ENCODE results near the gene MARCHF2. TPM values are rescaled to one million over a fixed set of nuclear protein-coding genes. Genes with fewer than 3 reads are reported as not detected.
A peak's percentile ranks its signal among the peaks of the same experiment; 100 is the strongest.

Gene MARCHF2
- total RNA-seq, 3 donors from 2014 or later (not counting 1 experiment from before 2014, with no cell fraction given), result 32.4 to 42.3 (median 37.2) TPM

DNA sequence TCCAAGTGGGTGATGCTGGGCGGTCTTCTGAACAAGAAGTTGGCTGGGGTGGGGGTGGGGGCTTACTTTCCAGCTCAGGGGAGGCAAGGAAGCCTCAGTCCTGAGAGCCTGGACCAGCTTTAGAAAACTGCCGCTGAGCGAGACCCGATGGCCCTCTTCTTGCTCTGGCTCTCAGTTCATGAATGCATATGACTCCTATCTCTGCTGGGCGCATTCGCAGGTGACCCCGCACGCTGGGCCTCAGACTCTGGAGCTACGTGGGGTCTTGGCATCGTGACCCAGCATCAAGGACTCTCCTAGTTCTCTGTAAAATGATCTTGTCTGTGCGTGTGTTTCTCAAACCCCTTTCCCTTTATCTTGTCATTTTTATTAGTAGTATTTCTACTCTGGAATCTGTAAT lies 69.6 kb downstream of the MARCHF2 start:
- Histone ChIP-seq H3K27me3 (ENCODE audit: control insufficient read depth, insufficient read depth, low read length) (no peaks in the 10 kb centered on the region), H3K4me1 (ENCODE audit: control insufficient read depth, insufficient read depth, low read length) (peaks cover 53% of the 10 kb centered on the region), H3K27ac (ENCODE audit: low read length) (no peak overlapping the region), H3K36me3 (ENCODE audit: control insufficient read depth, insufficient read depth, low read length) (peaks cover 43% of the 10 kb centered on the region), H3K9me3 (ENCODE audit: control insufficient read depth, insufficient read depth, low read length) (no peaks in the 10 kb centered on the region), H3K4me3 (ENCODE audit: low read length) (no peak overlapping the region)
- no peak for ATAC-seq
- TF ChIP-seq, protein P1, sequence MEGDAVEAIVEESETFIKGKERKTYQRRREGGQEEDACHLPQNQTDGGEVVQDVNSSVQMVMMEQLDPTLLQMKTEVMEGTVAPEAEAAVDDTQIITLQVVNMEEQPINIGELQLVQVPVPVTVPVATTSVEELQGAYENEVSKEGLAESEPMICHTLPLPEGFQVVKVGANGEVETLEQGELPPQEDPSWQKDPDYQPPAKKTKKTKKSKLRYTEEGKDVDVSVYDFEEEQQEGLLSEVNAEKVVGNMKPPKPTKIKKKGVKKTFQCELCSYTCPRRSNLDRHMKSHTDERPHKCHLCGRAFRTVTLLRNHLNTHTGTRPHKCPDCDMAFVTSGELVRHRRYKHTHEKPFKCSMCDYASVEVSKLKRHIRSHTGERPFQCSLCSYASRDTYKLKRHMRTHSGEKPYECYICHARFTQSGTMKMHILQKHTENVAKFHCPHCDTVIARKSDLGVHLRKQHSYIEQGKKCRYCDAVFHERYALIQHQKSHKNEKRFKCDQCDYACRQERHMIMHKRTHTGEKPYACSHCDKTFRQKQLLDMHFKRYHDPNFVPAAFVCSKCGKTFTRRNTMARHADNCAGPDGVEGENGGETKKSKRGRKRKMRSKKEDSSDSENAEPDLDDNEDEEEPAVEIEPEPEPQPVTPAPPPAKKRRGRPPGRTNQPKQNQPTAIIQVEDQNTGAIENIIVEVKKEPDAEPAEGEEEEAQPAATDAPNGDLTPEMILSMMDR (IDR thresholded peaks at IDR 0.05), result no peak
- Mint-ChIP-seq H3K4me1 (peaks cover 39 to 56% of the 10 kb centered on the region in 2 donors), H3K36me3 (no peaks in the 10 kb centered on the region), H3K27me3 (ENCODE audit: low read depth in 2 of 2) (no peaks in the 10 kb centered on the region), H3K9me3 (no peaks in the 10 kb centered on the region), H3K4me3 (no peak overlapping the region), H3K27ac (peak overlapping the region in 1 of 2 donors; percentile 21)
- WGBS (ENCODE audit: insufficient coverage), result over 99% methylated on average over 10 of the region's 11 CpGs
- intact Hi-C loops (cut with micrococcal nuclease), result no loop called here
- DNase-seq, result no peak

DNA sequence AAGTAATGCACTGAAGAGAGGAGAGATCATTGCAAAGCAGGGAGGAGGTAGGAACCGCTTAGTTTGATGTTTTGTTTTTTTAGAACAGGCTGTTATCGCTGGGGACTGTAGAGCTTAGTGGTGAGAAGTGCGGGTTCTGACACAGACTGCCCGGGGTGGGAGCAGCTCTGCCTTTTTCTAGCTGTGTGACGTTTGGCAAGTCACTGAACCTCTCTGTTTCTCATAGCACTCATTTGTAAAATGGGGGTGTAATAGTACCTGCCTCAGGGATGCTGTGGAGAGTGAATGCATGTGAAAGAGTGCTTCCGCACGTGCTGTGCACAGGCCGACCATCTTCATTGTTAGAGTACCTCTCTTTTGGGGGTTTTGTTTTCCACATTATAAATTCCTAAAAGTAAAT lies 70.1 kb downstream of the MARCHF2 start:
- Histone ChIP-seq H3K4me3 (ENCODE audit: low read length) (no peak overlapping the region), H3K27ac (ENCODE audit: low read length) (no peak overlapping the region), H3K36me3 (ENCODE audit: control insufficient read depth, insufficient read depth, low read length) (peaks cover 44% of the 10 kb centered on the region), H3K27me3 (ENCODE audit: control insufficient read depth, insufficient read depth, low read length) (no peaks in the 10 kb centered on the region), H3K4me1 (ENCODE audit: control insufficient read depth, insufficient read depth, low read length) (peaks cover 54% of the 10 kb centered on the region), H3K9me3 (ENCODE audit: control insufficient read depth, insufficient read depth, low read length) (no peaks in the 10 kb centered on the region)
- H3K36me3 Mint-ChIP-seq, result no peaks in the 10 kb centered on the region
- H3K4me3 Mint-ChIP-seq, result no peak overlapping the region
- peak overlapping the region in 1 of 2 donors; percentile 21 for H3K27ac Mint-ChIP-seq
- no peaks in the 10 kb centered on the region for H3K27me3 Mint-ChIP-seq (ENCODE audit: low read depth in 2 of 2)
- no peak for ATAC-seq
- TF ChIP-seq, protein P1 (IDR thresholded peaks at IDR 0.05), result no peak
- intact Hi-C loops (cut with micrococcal nuclease), result no loop called here
- no peaks in the 10 kb centered on the region for H3K9me3 Mint-ChIP-seq
- DNase-seq, result no peak
- WGBS (ENCODE audit: insufficient coverage), result 84% methylated on average over 5 of the region's 8 CpGs
- peaks cover 39 to 56% of the 10 kb centered on the region in 2 donors for H3K4me1 Mint-ChIP-seq

DNA sequence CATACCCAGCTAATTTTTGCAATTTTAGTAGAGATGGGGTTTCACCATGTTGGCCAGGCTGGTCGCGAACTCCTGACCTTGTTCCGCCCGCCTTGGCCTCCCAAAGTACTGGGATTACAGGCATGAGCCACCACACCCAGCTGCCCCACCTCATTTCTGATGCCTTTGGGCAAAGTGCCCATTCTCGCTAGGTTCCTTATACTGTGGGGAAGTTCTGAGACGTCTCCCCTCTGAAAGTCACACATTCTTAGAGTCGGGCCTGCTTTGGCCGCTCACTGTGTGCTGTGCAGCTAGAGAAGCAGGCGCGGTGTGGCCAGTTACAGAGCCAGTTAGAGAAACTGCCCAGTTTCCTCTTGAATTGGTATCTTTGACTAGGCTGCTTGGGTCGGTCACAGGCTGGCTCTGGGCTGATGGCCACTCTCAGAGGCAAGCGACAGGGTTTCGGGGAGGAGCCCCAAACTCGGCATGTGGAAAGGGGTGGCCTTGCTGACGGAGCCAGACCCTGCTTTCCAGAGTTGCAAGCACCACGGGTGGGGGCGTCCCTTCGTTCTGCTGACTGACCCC lies 71.3 kb downstream of the MARCHF2 start:
- H3K27ac ChIP-seq (ENCODE audit: low read length), result no peak overlapping the region
- DNase-seq (no peak), ATAC-seq (no peak)
- Mint-ChIP-seq H3K4me1 (peaks cover 39 to 54% of the 10 kb centered on the region in 2 donors), H3K4me3 (no peak overlapping the region), H3K9me3 (no peaks in the 10 kb centered on the region), H3K27ac (peak overlapping the region in 1 of 2 donors; percentile 14), H3K27me3 (ENCODE audit: low read depth in 2 of 2) (no peaks in the 10 kb centered on the region), H3K36me3 (no peaks in the 10 kb centered on the region)
- H3K4me1 ChIP-seq (ENCODE audit: control insufficient read depth, insufficient read depth, low read length), result peaks cover 51% of the 10 kb centered on the region
- no peak overlapping the region for H3K4me3 ChIP-seq (ENCODE audit: low read length)
- H3K36me3 ChIP-seq (ENCODE audit: control insufficient read depth, insufficient read depth, low read length), result peaks cover 50% of the 10 kb centered on the region
- TF ChIP-seq, protein P1 (IDR thresholded peaks at IDR 0.05), result no peak
- H3K9me3 ChIP-seq (ENCODE audit: control insufficient read depth, insufficient read depth, low read length), result no peaks in the 10 kb centered on the region
- intact Hi-C loops (cut with micrococcal nuclease), result no loop called here
- no peaks in the 10 kb centered on the region for H3K27me3 ChIP-seq (ENCODE audit: control insufficient read depth, insufficient read depth, low read length)
- WGBS (ENCODE audit: insufficient coverage), result 94% methylated on average over 18 of the region's 18 CpGs
